Astrocyte (in vitro differentiated cells and primary cell): ENCODE measurements around the gene ZNF891. TPM values are rescaled to one million over a fixed set of nuclear protein-coding genes. Genes with fewer than 3 reads are reported as not detected.

Source experiments
- DNase-seq: peaks from one replicate; pipeline ENCODE4 v3.0.0-alpha.2; 2010; ENCODE audit warnings: low read depth
- FAIRE-seq: peaks from 2 replicates; lab custom pipeline; 2011; peaks lifted over from hg19 to GRCh38; lab: Jason Lieb, UNC
- H2AFZ ChIP-seq: 2 replicates; pipeline ENCODE4 v1.6.0; 2012; ENCODE audit warnings: low read depth, low read length, inconsistent platforms
- H3K27ac ChIP-seq: 2 replicates; pipeline ENCODE4 v1.5.1; 2011; ENCODE audit warnings: low read depth, low read length, inconsistent platforms
- H3K27me3 ChIP-seq: 2 replicates; pipeline ENCODE4 v1.6.0; 2011; ENCODE audit warnings: low read length, inconsistent platforms; ENCODE audit not compliant: insufficient read depth
- H3K36me3 ChIP-seq: 2 replicates; pipeline ENCODE4 v1.5.1; 2011; ENCODE audit warnings: low read length, inconsistent platforms; ENCODE audit not compliant: insufficient read depth
- H3K4me1 ChIP-seq: 2 replicates; pipeline ENCODE4 v1.5.1; 2011; ENCODE audit warnings: low read length, inconsistent platforms; ENCODE audit not compliant: insufficient read depth
- H3K4me2 ChIP-seq: 2 replicates; pipeline ENCODE4 v1.6.0; 2012; ENCODE audit warnings: low read length, inconsistent platforms
- H3K4me3 ChIP-seq: 2 replicates; pipeline ENCODE4 v1.5.1; 2011; ENCODE audit warnings: low read depth, mild to moderate bottlenecking, low read length, inconsistent platforms; ENCODE audit not compliant: insufficient read depth
- H3K79me2 ChIP-seq: 2 replicates; pipeline ENCODE4 v1.6.0; 2012; ENCODE audit warnings: mild to moderate bottlenecking, low read length, inconsistent platforms; ENCODE audit not compliant: insufficient read depth
- H3K9ac ChIP-seq: 2 replicates; pipeline ENCODE4 v1.6.0; 2012; ENCODE audit warnings: mild to moderate bottlenecking, low read length, inconsistent platforms
- H3K9me3 ChIP-seq: 2 replicates; pipeline ENCODE4 v1.5.1; 2012; ENCODE audit warnings: low read depth, mild to moderate bottlenecking, low read length, inconsistent platforms; ENCODE audit not compliant: insufficient read depth
- H4K20me1 ChIP-seq: 2 replicates; pipeline ENCODE4 v1.6.0; 2012; ENCODE audit warnings: low read length, inconsistent platforms; ENCODE audit not compliant: insufficient read depth
- H3K27ac Mint-ChIP-seq: one replicate; pipeline ENCODE4 v1.8.0; 2021; ENCODE audit warnings: mild to moderate bottlenecking, mixed read lengths; ENCODE audit not compliant: unreplicated experiment
- H3K27me3 Mint-ChIP-seq: one replicate; pipeline ENCODE4 v1.8.0; 2021; ENCODE audit warnings: low read depth, mixed read lengths; ENCODE audit not compliant: unreplicated experiment
- H3K36me3 Mint-ChIP-seq: one replicate; pipeline ENCODE4 v1.8.0; 2021; ENCODE audit warnings: low read depth, mixed read lengths; ENCODE audit not compliant: unreplicated experiment
- H3K4me1 Mint-ChIP-seq: one replicate; pipeline ENCODE4 v1.8.0; 2021; ENCODE audit warnings: low read depth, mixed read lengths; ENCODE audit not compliant: unreplicated experiment
- H3K4me3 Mint-ChIP-seq: one replicate; pipeline ENCODE4 v1.8.0; 2021; ENCODE audit warnings: mild to moderate bottlenecking, moderate library complexity, mixed read lengths; ENCODE audit not compliant: unreplicated experiment
- H3K9me3 Mint-ChIP-seq: one replicate; pipeline ENCODE4 v1.8.0; 2021; ENCODE audit warnings: mild to moderate bottlenecking, mixed read lengths; ENCODE audit not compliant: unreplicated experiment
- CTCF ChIP-seq: IDR thresholded peaks from 2 replicates; pipeline ENCODE4 v1.5.1; 2011; ENCODE audit warnings: low read depth, mild to moderate bottlenecking, inconsistent platforms, low read length, moderate library complexity; ENCODE audit not compliant: insufficient read depth
- EZH2 ChIP-seq: IDR thresholded peaks from 2 replicates; pipeline ENCODE4 v1.6.1; 2012; ENCODE audit warnings: mild to moderate bottlenecking, low read length, inconsistent platforms; ENCODE audit not compliant: insufficient read depth
- total RNA-seq: library from RNA; stranded (reverse); gene quantifications from 2 replicates; pipeline ENCODE4 v1.2.1, GENCODE V29; 2021

ZNF891 gene
- total RNA-seq, 1 donor from 2014 or later = 1.2 TPM

- no peak overlapping the region for H3K4me3 Mint-ChIP-seq
- no peaks in the 10 kb centered on the region for H4K20me1 ChIP-seq
- H3K27me3 ChIP-seq = no peaks in the 10 kb centered on the region
- H3K9me3 Mint-ChIP-seq = peaks cover 25% of the 10 kb centered on the region
- H3K27ac Mint-ChIP-seq = no peak overlapping the region
- no peak for DNase-seq
- no peaks in the 10 kb centered on the region for H3K4me1 Mint-ChIP-seq
- no peaks in the 10 kb centered on the region for H3K36me3 ChIP-seq
- peaks cover 3% of the 10 kb centered on the region for H3K9me3 ChIP-seq
- TF ChIP-seq EZH2 (no peak), CTCF (no peak)
- H3K79me2 ChIP-seq = no peaks in the 10 kb centered on the region
- peaks cover 3% of the 10 kb centered on the region for H3K36me3 Mint-ChIP-seq
- no peak overlapping the region for H3K4me2 ChIP-seq
- no peak overlapping the region for H2AFZ ChIP-seq
- no peak for FAIRE-seq
- H3K27ac ChIP-seq = no peak overlapping the region
- H3K4me1 ChIP-seq = no peaks in the 10 kb centered on the region
- H3K9ac ChIP-seq = no peak overlapping the region
- no peak overlapping the region for H3K4me3 ChIP-seq
- no peaks in the 10 kb centered on the region for H3K27me3 Mint-ChIP-seq
These were observed 35.7 kb upstream of the ZNF891 start for GRCh38 chr12:133165776-133166175.

GRCh38 chr12:133156125-133156690 lies 26.1 kb upstream of the ZNF891 start:
- FAIRE-seq (no peak), DNase-seq (no peak)
- H3K9me3 ChIP-seq = peaks cover 67% of the 10 kb centered on the region
- no peak overlapping the region for H3K4me2 ChIP-seq
- H3K27me3 ChIP-seq = no peaks in the 10 kb centered on the region
- H3K4me3 Mint-ChIP-seq = no peak overlapping the region
- peaks cover 34% of the 10 kb centered on the region for H3K36me3 ChIP-seq
- no peak overlapping the region for H2AFZ ChIP-seq
- H3K27me3 Mint-ChIP-seq = no peaks in the 10 kb centered on the region
- no peak overlapping the region for H3K27ac ChIP-seq
- no peaks in the 10 kb centered on the region for H3K4me1 ChIP-seq
- TF ChIP-seq CTCF (no peak), EZH2 (no peak)
- no peak overlapping the region for H3K4me3 ChIP-seq
- H3K36me3 Mint-ChIP-seq = peaks cover 78% of the 10 kb centered on the region
- H3K9ac ChIP-seq = no peak overlapping the region
- H4K20me1 ChIP-seq = no peaks in the 10 kb centered on the region
- H3K4me1 Mint-ChIP-seq = no peaks in the 10 kb centered on the region
- H3K27ac Mint-ChIP-seq = no peak overlapping the region
- peaks cover 78% of the 10 kb centered on the region for H3K9me3 Mint-ChIP-seq
- no peaks in the 10 kb centered on the region for H3K79me2 ChIP-seq

GRCh38 chr12:133145981-133146380 lies 15.9 kb upstream of the ZNF891 start:
- Histone ChIP-seq H2AFZ (no peak overlapping the region), H3K4me1 (no peaks in the 10 kb centered on the region), H3K9ac (no peak overlapping the region), H3K27ac (no peak overlapping the region), H3K4me2 (no peak overlapping the region), H3K27me3 (no peaks in the 10 kb centered on the region), H3K36me3 (peaks cover 18% of the 10 kb centered on the region), H3K4me3 (no peak overlapping the region), H3K79me2 (no peaks in the 10 kb centered on the region), H3K9me3 (peaks cover 30% of the 10 kb centered on the region), H4K20me1 (no peaks in the 10 kb centered on the region)
- DNase-seq (no peak), FAIRE-seq (no peak)
- no peaks in the 10 kb centered on the region for H3K4me1 Mint-ChIP-seq
- no peak overlapping the region for H3K4me3 Mint-ChIP-seq
- H3K36me3 Mint-ChIP-seq = peaks cover 62% of the 10 kb centered on the region
- no peak for TF ChIP-seq CTCF
- no peak for TF ChIP-seq EZH2
- peaks cover 40% of the 10 kb centered on the region for H3K9me3 Mint-ChIP-seq
- H3K27ac Mint-ChIP-seq = no peak overlapping the region
- H3K27me3 Mint-ChIP-seq = no peaks in the 10 kb centered on the region
